Pons (tissue), 1 donor: ENCODE results near the gene ADI1.
"Not testable (repeated sequence)": the region's sequence is repeated elsewhere in the genome, so short reads cannot be mapped to it uniquely, and the experiment has no call there.

Experiments used
- DNase-seq: peaks from one replicate; pipeline ENCODE4 v3.0.0-alpha.2; 2016; ENCODE audit warnings: low spot score

Gene ADI1

DNA sequence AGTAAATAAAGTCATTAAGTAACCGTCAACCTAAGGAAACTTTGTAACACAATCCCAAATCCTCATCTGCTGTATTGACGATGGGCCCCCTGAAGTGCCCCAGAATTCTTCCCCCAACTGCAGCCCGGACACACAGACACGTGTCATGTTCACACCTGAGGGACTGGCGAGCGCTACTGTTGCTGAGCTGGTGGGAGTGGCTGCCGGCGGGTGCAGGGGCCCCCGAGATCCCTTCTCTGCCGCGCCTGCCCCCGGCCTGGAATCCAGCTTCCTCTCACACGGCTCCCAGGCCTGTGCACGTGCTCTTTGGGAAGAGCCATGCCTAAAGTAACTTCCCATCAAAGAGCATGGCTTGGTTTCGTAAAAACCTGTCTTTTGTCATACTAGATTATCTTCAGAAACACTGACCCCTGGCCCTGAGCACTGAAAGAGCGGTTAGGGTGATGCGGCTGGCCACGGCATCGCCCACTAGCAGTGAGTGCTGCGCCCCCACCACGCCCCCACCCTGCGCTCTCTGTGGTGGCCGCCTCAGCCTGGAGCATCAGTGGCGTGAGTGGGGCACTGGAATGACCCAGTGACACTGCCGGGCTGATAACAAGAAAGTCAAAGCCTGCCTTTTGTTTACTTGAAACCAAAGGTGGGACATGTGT lies 56.0 kb downstream of the ADI1 start:
- DNase-seq: no peak

DNA sequence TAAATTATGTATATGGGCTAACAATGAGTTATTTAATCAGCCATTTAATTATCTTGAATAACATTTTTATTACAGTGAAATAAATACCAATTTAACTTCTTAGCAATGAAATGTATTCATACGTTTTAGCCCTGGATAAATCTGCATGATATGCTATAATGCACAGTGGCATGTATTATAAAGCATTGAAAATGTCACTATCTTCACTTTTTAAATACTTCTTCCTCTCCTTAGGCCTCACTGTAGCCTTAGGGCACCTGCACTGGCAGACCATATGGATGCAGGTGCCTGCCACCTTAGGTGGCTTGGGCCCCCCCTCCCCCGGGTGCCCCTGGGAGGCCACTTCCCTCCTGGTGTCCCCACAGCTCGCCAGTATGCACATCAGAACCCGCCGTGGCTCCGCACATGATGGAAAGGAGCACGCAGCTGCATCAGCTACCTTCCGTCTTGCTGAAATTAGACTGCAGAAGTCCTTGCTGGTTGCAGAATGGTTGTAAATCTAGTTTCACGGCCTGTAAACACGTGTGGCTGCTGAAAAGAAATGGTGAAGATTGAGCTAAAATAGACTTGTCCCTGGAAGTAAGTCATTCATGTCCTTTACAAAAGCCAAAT lies 56.7 kb downstream of the ADI1 start:
- no peak for DNase-seq

GRCh38 chr2:3461801-3462492 lies 57.4 kb downstream of the ADI1 start:
- DNase-seq: peak; percentile 79

- DNase-seq: no peak
Measured at GRCh38 chr2:3460831-3461800, 58.2 kb downstream of the ADI1 start.

GRCh38 chr2:3460156-3460555 lies 59.2 kb downstream of the ADI1 start:
- no peak for DNase-seq

GRCh38 chr2:3459185-3460015 lies 59.9 kb downstream of the ADI1 start:
- no peak for DNase-seq

DNA sequence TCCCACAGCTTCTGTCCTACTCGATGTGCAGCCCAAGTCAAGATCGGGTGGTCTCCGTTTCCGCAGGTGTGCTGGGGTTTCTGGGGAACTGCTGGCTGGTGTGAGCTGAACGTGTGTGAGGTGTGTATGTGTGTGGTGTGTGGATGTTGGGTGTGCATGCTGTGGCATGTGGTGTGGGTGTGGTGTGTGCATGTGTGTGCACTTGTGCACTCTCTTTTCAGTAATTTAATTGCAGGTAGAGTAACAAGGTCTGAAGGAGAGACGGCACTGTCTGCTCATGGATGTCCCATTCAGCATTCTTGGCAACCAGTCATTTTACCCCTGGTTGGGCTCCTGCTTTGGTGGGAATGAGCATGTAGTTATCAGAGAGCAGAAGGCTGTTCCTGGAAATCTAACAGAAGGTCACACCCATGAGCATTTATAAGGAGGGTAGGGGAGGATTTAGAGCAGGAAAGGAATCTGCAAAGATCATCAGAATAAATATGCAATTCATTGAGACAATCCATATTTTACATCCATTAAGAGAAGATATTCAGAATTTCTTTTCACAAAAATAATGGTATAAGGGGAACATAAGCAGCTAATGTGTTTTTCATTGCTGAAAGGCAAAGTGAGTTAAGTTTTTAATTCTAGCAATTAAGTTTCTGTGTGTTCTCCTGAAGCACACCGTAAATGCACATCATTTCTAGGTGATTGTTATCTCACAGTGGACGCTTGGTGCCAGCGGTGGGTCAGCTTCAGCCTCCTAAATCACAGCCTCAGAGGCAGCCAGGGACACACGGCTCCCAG lies 60.7 kb downstream of the ADI1 start:
- no peak for DNase-seq

DNA sequence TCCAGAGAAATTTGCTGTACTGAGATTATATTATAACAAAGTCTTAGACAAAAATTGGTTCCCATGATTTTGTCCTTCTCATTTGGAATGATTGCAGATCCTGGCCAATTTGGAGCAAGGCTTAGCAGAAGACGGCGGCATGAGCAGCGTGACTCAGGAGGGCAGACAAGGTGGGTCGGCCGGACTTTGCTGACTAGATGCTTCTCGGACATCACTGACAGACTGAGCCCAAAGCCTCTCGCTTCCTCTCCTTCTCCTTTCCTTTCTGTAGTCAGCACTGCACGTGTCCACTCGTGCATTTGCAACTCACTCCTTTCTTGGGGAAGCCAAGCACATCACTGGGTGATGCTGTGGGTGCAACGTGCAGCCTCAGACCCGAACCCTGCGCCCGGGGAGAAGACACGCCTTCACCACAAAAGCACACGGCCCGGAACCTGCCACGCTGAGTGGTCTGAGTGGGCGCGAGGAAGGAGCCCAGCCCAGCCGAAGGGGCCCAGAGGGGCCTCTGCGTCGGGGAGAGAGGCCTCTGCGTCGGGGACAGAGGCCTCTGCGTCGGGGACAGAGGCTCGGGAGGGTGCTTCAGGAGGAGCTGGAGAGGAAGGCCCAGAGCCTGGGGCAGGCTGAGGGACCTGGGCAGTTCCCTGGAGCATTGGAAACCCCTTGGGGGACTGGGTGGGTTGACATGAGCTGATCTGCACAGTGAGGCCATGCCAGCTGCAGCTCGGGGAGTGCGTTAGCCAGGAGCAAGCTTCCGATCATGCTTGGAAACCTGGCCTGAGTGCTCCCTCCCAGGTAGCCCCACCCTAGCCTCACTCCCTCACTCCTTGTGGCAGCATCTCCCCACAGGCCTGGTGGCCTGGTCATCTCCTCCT lies 61.6 kb downstream of the ADI1 start:
- no peak for DNase-seq

DNA sequence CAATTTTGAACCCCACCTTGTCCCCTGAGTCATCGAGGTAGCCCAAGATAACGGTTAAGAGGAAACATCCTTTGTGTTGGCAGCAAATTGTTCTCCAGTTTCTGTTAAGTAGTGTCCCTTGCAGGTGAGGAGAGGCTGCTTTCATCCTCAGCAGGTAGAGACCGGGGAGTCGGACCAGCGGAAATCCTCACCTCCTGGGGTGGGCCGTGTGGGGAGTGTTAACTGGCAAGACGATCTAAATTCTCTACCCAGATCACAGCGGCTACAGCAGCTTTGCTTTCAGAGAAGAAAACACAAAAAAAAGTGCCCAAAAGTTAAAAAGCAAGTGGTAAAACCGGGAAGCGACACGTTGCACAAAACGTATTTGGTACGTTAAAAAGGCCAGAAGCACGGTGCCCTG lies 63.2 kb downstream of the ADI1 start:
- DNase-seq: no peak

DNA sequence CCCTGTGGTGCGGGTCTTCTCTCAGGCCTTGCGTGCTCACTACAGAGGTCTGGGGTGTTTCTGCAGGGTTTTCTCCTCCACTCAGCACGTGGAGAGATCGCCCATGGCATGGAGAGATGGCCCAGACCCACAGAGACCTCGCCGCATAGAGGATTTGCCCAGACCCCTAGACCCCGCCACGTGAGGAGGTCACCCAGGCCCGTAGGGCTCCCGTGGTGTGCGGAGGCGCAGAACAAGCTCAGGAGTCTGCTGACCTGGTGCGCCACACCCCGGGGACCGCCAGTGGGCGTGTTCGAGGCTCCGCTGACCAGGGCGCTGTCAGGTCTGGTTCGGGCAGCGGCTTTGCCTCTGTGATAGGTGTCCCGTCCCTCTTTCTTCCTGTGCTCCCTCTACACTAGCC lies 64.5 kb downstream of the ADI1 start:
- no peak for DNase-seq

DNA sequence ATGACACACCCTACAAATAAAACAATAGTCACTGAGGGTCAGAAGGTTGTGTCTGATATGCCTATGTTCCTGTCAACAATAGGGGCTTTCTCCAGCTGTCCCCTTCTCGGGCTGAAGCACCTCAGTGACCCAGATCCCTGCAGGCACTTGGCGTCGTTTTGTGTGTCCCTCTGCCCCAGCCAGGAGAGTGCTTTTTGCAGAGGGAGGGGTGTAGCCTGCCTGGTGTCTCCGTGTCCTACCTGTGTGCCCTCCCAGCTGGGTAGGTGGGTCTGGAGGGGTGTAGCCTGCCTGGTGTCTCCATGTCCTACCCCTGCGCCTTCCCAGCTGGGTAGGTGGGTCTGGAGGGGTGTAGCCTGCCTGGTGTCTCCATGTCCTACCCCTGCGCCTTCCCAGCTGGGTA lies 65.3 kb downstream of the ADI1 start:
- not testable (repeated sequence) for DNase-seq

DNA sequence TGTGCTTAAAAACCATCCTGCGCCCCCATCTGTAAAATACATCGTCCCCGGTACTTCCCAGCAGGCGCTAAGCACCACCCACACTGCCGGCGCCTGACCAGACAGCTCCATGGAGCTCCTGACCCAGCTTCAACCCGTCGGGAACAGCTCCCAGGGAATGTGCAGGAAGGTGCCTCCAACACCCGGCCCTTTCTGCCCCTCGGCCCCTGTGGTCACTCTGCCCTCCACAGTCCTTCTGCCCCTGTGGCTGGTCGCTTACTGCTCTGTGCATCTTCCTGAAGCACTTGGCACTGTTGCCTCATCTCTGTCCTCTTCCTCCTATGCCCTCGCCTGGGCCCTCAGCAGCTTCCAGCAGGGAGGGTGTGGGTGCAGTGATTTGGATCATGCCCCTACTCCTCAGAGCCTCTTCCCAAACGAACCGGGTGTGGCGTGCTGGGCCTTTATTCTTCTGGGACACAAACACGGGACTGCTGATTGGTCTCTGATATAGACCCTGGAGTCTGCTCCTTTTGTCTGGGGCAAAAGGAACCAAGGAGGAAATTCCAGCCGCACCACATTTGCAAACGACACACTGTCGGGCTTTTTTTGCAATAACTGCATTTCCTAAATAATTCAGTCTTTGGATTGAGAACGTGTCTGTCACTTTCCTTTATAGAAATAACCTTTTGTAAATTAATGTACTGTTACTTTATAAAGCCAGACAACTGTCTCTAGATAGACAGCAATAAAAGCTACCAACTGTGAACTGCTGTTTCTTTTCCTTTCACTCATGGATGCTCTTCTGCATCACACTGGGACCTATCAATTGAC lies 65.9 kb downstream of the ADI1 start:
- DNase-seq: no peak

- DNase-seq: no peak
Measured at GRCh38 chr2:3451926-3452671, 67.2 kb downstream of the ADI1 start.

GRCh38 chr2:3451169-3451568 lies 68.2 kb downstream of the ADI1 start:
- DNase-seq: no peak

- DNase-seq: no peak
Measured at GRCh38 chr2:3450385-3451010, 68.8 kb downstream of the ADI1 start.

DNA sequence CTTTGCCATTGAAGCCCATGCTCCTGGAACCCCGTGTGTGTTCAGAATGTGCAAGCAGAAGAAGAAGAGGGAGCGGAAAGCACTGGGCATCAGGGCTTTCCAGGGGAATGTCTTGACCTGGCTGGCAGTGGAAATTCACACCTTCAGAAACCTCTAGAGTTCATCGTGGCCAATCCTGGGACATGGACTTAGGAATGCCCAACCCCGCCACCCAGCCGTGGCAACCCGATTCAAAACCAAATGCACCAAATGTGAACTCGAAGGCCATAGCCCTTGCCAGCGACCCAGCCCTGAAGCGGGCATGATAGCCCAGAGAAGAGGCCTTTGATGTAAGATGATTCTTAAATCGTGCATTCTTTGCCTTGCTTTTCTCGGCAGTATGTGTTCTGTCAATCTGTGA lies 69.4 kb downstream of the ADI1 start:
- no peak for DNase-seq

DNA sequence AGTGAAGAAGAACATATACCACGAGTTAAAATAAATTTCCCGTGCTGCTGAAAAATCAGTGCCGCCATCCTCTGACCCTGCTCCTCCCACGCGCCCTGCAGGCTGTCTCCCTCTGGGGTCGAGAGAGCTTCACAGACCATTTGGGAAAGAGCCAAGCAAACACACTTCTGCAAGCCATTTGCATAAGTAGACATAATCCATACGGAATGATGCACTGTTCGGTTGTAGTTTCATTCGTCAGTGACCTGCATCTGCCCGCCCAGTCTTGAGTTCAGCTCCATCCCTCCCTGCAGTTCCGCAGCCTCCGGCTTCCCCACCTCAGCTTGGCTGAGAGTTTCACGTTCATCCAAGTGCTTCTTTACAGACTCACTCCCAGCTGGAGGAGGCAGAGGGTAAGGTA lies 70.2 kb downstream of the ADI1 start:
- no peak for DNase-seq
